K562 (cell line): ENCODE measurements around the gene FAM169A. TPM values are rescaled to one million over a fixed set of nuclear protein-coding genes. Genes with fewer than 3 reads are reported as not detected.

Source experiments
- BHLHE40 ChIP-seq: IDR thresholded peaks from 2 replicates; pipeline ENCODE4 v1.6.1; 2011; ENCODE audit warnings: low read length, improper control_type of control experiment
- EGR1 ChIP-seq: fragments of 450-650 bp; conservative IDR thresholded peaks from 2 replicates; pipeline ENCODE4 v1.6.1; 2017; ENCODE audit warnings: mild to moderate bottlenecking
- FOXJ2 ChIP-seq: fragments of 200-800 bp; sonication (Bioruptor generic); IDR thresholded peaks from 2 replicates; pipeline ENCODE4 v1.6.1; 2016; ENCODE audit warnings: missing genetic modification characterization, missing compliant biosample characterization
- FOXP1 ChIP-seq: sonication (generic); formaldehyde crosslinking; IDR thresholded peaks from 2 replicates; pipeline ENCODE4 v1.8.0; 2022; ENCODE audit warnings: mild to moderate bottlenecking, missing genetic modification reagents
- JUN ChIP-seq, 2 experiments: sonication (generic) in 1 of 2; formaldehyde crosslinking in 1 of 2; IDR thresholded peaks; 2 replicates each; pipeline versions ENCODE4 v1.6.1 to v1.8.0; 2012 to 2022; ENCODE audit warnings: borderline replicate concordance in 2 of 2, mild to moderate bottlenecking in 2 of 2, improper control_type of control experiment in 1 of 2, low read depth in 1 of 2, low read length in 1 of 2, missing genetic modification reagents in 1 of 2
- KDM2B ChIP-seq: fragments of 250-450 bp; sonication (Bioruptor Pico); IDR thresholded peaks from 2 replicates; pipeline ENCODE4 v1.8.0; 2021; ENCODE audit warnings: mild to moderate bottlenecking, moderate library complexity
- KLF13 ChIP-seq: fragments of 450-650 bp; IDR thresholded peaks from 2 replicates; pipeline ENCODE4 v1.6.1; 2016; ENCODE audit warnings: missing genetic modification characterization, low read depth, mild to moderate bottlenecking, missing compliant biosample characterization, moderate library complexity, borderline replicate concordance
- MTA1 ChIP-seq: fragments of 450-650 bp; IDR thresholded peaks from 2 replicates; pipeline ENCODE4 v1.6.1; 2017; ENCODE audit warnings: borderline replicate concordance
- NUFIP1 ChIP-seq: fragments of 450-650 bp; IDR thresholded peaks from 2 replicates; pipeline ENCODE4 v1.6.1; 2018; ENCODE audit not compliant: partially characterized antibody
- RBBP5 ChIP-seq: fragments of 200-600 bp; sonication (generic); IDR thresholded peaks from 2 replicates; pipeline ENCODE4 v1.6.1; 2012; ENCODE audit warnings: borderline replicate concordance, mild to moderate bottlenecking, low read length, control low read depth, inconsistent platforms; ENCODE audit not compliant: insufficient read depth, poor library complexity, severe bottlenecking
- ZKSCAN1 ChIP-seq: fragments of 150-350 bp; IDR thresholded peaks from 2 replicates; pipeline ENCODE4 v1.6.1; 2016; ENCODE audit warnings: low read depth, low read length
- ZNF12 ChIP-seq: sonication (generic); formaldehyde crosslinking; IDR thresholded peaks from 2 replicates; pipeline ENCODE4 v1.4.0; 2020; ENCODE audit warnings: mild to moderate bottlenecking, missing genetic modification reagents
- ZNF175 ChIP-seq: fragments of 200-800 bp; sonication (Bioruptor generic); IDR thresholded peaks from 2 replicates; pipeline ENCODE4 v1.6.1; 2016; ENCODE audit warnings: low read depth, mild to moderate bottlenecking, missing genetic modification characterization, missing compliant biosample characterization
- ZNF282 ChIP-seq: sonication (generic); formaldehyde crosslinking; IDR thresholded peaks from 2 replicates; pipeline ENCODE4 v1.8.1; 2023; ENCODE audit warnings: missing genetic modification reagents
- ZNF707 ChIP-seq: fragments of 250-450 bp; sonication (Bioruptor Pico); conservative IDR thresholded peaks from 2 replicates; pipeline ENCODE4 v1.8.0; 2022; ENCODE audit warnings: inconsistent platforms, mild to moderate bottlenecking, moderate library complexity
- ZSCAN29 ChIP-seq: fragments of 450-650 bp; IDR thresholded peaks from 2 replicates; pipeline ENCODE4 v1.6.1; 2017
- polyA plus RNA-seq, 8 experiments: library from polyadenylated mRNA; depleted of rRNA in 4 of 8; stranded (reverse) in 5 of 8; unstranded in 3 of 8; fragments of >200 nt; fragmentation: Nextera tagmentation in 2 of 8; fragmentation: Illumina TruSeq in 1 of 8; extraction: Ambion mirVana in 2 of 8; extraction: Trizol in 1 of 8; gene quantifications; 2 replicates each; pipeline versions ENCODE4 v1.2.1 to v1.2.3, GENCODE V29; 2011 to 2014; ENCODE audit warnings: inconsistent platforms in 1 of 8, missing spikeins in 1 of 8
- total RNA-seq, 7 experiments: library from RNA; depleted of rRNA in 6 of 7; stranded (reverse); fragments of >200 nt in 6 of 7; fragmentation: Illumina TruSeq in 2 of 7; extraction: Trizol in 2 of 7; gene quantifications; 2 replicates each; pipeline versions ENCODE4 v1.2.1 to v1.2.3, GENCODE V29; 2011 to 2021; ENCODE audit warnings: low replicate concordance in 1 of 7
- TF ChIP-seq, protein P1 (sequence below): fragments of 450-650 bp; IDR thresholded peaks from 2 replicates; pipeline ENCODE4 v1.6.1; 2017; ENCODE audit warnings: antibody characterized with exemption, mild to moderate bottlenecking
- TF ChIP-seq, protein P2 (sequence below): fragments of 250-450 bp; sonication (Bioruptor Pico); IDR thresholded peaks from 2 replicates; pipeline ENCODE4 v1.4.0; 2020; ENCODE audit warnings: mild to moderate bottlenecking, moderate library complexity, borderline replicate concordance
- TF ChIP-seq, protein P3 (sequence below): fragments of 450-650 bp; formaldehyde crosslinking; IDR thresholded peaks from 2 replicates; pipeline ENCODE4 v1.4.0; 2022; ENCODE audit warnings: missing genetic modification characterization

Gene FAM169A
- total and polyA plus RNA-seq, 9 of the 15 experiments (the other 6 are each of a cell fraction or from before 2014, with no cell fraction given) = 0.01 to 0.04 TPM; not detected in 7

DNA sequence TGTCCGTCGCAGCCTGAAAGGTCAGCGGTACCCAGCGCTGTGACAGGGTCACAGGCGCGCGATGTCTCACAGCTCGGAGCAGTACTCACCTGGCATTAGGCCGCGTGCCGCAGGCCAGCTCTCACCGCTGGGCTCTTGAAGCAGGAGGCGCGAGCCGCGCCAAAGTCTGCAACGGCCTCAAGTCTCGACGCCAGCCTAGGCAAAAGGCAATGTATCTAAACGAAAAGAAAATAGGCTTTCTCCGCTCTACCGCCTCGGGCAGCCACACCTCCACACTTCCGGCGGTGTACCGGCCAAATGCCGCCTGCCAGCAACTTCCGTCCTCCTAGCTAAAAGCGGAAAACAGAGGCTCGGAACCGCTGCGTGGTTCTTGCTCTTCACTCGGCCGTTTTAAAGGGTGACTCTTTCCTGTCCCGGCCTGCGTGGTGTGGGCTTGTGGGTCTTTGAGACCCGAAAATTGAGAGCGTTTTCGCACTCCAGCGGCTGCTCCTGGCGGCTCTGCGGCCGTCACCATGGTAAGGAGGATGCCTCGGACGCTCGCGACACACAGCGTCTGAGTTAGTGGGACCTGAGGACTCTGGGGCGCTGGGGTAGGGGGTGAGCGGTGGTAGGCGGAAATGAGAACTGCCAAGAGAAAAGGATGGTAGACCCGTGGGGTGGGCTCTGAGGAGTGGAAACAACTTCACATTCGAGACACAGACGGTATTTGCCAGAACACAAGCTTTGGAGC lies 99.2 kb downstream of the FAM169A start, which contains the start of the genes GFM2 and NSA2 (continued):
- TF ChIP-seq, protein P1, sequence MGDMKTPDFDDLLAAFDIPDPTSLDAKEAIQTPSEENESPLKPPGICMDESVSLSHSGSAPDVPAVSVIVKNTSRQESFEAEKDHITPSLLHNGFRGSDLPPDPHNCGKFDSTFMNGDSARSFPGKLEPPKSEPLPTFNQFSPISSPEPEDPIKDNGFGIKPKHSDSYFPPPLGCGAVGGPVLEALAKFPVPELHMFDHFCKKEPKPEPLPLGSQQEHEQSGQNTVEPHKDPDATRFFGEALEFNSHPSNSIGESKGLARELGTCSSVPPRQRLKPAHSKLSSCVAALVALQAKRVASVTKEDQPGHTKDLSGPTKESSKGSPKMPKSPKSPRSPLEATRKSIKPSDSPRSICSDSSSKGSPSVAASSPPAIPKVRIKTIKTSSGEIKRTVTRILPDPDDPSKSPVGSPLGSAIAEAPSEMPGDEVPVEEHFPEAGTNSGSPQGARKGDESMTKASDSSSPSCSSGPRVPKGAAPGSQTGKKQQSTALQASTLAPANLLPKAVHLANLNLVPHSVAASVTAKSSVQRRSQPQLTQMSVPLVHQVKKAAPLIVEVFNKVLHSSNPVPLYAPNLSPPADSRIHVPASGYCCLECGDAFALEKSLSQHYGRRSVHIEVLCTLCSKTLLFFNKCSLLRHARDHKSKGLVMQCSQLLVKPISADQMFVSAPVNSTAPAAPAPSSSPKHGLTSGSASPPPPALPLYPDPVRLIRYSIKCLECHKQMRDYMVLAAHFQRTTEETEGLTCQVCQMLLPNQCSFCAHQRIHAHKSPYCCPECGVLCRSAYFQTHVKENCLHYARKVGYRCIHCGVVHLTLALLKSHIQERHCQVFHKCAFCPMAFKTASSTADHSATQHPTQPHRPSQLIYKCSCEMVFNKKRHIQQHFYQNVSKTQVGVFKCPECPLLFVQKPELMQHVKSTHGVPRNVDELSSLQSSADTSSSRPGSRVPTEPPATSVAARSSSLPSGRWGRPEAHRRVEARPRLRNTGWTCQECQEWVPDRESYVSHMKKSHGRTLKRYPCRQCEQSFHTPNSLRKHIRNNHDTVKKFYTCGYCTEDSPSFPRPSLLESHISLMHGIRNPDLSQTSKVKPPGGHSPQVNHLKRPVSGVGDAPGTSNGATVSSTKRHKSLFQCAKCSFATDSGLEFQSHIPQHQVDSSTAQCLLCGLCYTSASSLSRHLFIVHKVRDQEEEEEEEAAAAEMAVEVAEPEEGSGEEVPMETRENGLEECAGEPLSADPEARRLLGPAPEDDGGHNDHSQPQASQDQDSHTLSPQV = no peak
- TF ChIP-seq KDM2B (CRISPR knock-in tag) = no peak
- TF ChIP-seq FOXJ2 = 0 out of 2 replicates have a peak, but pooled peaks have one; percentile 68
- TF ChIP-seq ZNF175 (CRISPR knock-in tag) = peak; percentile 59; the same call in 1 of the 2 replicates
- TF ChIP-seq KLF13 (tag) = peak; percentile 41; the same call in 1 of the 2 replicates
- 0 out of 2 replicates have a peak, but pooled peaks have one; percentile 53 for TF ChIP-seq ZKSCAN1
- TF ChIP-seq ZSCAN29 = no peak
- TF ChIP-seq RBBP5 = peak; percentile 99
- TF ChIP-seq, protein P2, sequence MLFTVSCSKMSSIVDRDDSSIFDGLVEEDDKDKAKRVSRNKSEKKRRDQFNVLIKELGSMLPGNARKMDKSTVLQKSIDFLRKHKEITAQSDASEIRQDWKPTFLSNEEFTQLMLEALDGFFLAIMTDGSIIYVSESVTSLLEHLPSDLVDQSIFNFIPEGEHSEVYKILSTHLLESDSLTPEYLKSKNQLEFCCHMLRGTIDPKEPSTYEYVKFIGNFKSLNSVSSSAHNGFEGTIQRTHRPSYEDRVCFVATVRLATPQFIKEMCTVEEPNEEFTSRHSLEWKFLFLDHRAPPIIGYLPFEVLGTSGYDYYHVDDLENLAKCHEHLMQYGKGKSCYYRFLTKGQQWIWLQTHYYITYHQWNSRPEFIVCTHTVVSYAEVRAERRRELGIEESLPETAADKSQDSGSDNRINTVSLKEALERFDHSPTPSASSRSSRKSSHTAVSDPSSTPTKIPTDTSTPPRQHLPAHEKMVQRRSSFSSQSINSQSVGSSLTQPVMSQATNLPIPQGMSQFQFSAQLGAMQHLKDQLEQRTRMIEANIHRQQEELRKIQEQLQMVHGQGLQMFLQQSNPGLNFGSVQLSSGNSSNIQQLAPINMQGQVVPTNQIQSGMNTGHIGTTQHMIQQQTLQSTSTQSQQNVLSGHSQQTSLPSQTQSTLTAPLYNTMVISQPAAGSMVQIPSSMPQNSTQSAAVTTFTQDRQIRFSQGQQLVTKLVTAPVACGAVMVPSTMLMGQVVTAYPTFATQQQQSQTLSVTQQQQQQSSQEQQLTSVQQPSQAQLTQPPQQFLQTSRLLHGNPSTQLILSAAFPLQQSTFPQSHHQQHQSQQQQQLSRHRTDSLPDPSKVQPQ (CRISPR knock-in tag) = no peak
- TF ChIP-seq BHLHE40 = no peak
- no peak for TF ChIP-seq ZNF707 (CRISPR knock-in tag)
- TF ChIP-seq, protein P3, sequence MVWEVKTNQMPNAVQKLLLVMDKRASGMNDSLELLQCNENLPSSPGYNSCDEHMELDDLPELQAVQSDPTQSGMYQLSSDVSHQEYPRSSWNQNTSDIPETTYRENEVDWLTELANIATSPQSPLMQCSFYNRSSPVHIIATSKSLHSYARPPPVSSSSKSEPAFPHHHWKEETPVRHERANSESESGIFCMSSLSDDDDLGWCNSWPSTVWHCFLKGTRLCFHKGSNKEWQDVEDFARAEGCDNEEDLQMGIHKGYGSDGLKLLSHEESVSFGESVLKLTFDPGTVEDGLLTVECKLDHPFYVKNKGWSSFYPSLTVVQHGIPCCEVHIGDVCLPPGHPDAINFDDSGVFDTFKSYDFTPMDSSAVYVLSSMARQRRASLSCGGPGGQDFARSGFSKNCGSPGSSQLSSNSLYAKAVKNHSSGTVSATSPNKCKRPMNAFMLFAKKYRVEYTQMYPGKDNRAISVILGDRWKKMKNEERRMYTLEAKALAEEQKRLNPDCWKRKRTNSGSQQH (CRISPR knock-in tag) = 0 out of 2 replicates have a peak, but pooled peaks have one; percentile 8
- TF ChIP-seq JUN (IDR thresholded peaks at IDR 0.05; ENCODE audit: borderline replicate concordance, low read depth, low read length) = peak; percentile 50; the same call in 1 of the 2 replicates
- no peak for TF ChIP-seq JUN (CRISPR knock-in tag; IDR thresholded peaks at IDR 0.05; ENCODE audit: borderline replicate concordance)
- TF ChIP-seq FOXP1 (CRISPR knock-in tag) = no peak; the same call in 1 of the 2 replicates
- no peak for TF ChIP-seq ZNF12 (CRISPR knock-in tag)
- TF ChIP-seq MTA1 = no peak
- peak; percentile 56 for TF ChIP-seq EGR1
- no peak for TF ChIP-seq ZNF282 (CRISPR knock-in tag)
- TF ChIP-seq NUFIP1 = no peak
